OCI-LY3 (cell line): ENCODE data around the gene NSUN3.
A peak's percentile ranks its signal among the peaks of the same experiment; 100 is the strongest.

Source experiments
- H2AFZ ChIP-seq: fragments of 200-600, 300-600 bp; shearing (Covaris generic); 2 replicates; pipeline ENCODE4 v1.6.0; 2014; ENCODE audit warnings: antibody characterized with exemption, low read depth, low read length
- H3K27ac ChIP-seq: fragments of 200-600, 300-600 bp; sonication (generic); 2 replicates; pipeline ENCODE4 v1.5.1; 2014; ENCODE audit warnings: mild to moderate bottlenecking, low read length, moderate library complexity, mixed read lengths
- H3K27me3 ChIP-seq: fragments of 200-600, 300-600 bp; sonication (generic); 2 replicates; pipeline ENCODE4 v1.6.1; 2014; ENCODE audit warnings: low read depth, low read length, mixed read lengths
- H3K36me3 ChIP-seq: fragments of 200-600, 300-600 bp; sonication (generic); replicated peaks from 2 replicates; pipeline ENCODE3; 2014; ENCODE audit warnings: low read depth, low read length, mixed read lengths
- H3K4me1 ChIP-seq: fragments of 300-600, 200-600 bp; sonication (generic); 2 replicates; pipeline ENCODE4 v1.6.1; 2014; ENCODE audit warnings: low read length, mixed read lengths
- H3K4me2 ChIP-seq: fragments of 200-600, 300-600 bp; sonication (generic); 2 replicates; pipeline ENCODE4 v1.6.1; 2014; ENCODE audit warnings: low read length, mixed read lengths
- H3K4me3 ChIP-seq: fragments of 300-600, 200-600 bp; sonication (generic); 2 replicates; pipeline ENCODE4 v1.5.1; 2014; ENCODE audit warnings: antibody characterized with exemption, mild to moderate bottlenecking, low read length, moderate library complexity
- H3K79me2 ChIP-seq: fragments of 300-600, 200-600 bp; shearing (Covaris generic); 2 replicates; pipeline ENCODE4 v1.6.1; 2014; ENCODE audit warnings: mild to moderate bottlenecking, low read length, mixed read lengths
- H3K9ac ChIP-seq: fragments of 300-600, 200-600 bp; shearing (Covaris generic); 2 replicates; pipeline ENCODE4 v1.6.0; 2014; ENCODE audit warnings: mild to moderate bottlenecking, low read length, moderate library complexity
- H3K9me3 ChIP-seq: fragments of 200-600, 300-600 bp; shearing (Covaris generic); 2 replicates; pipeline ENCODE4 v1.6.1; 2014; ENCODE audit warnings: low read length, mixed read lengths; ENCODE audit not compliant: insufficient read depth
- H4K20me1 ChIP-seq: fragments of 200-600, 300-600 bp; sonication (generic); 2 replicates; pipeline ENCODE4 v1.6.1; 2016; ENCODE audit warnings: low read length, mixed read lengths; ENCODE audit not compliant: insufficient read depth
- EZH2phosphoT487 ChIP-seq: fragments of 200-600 bp; shearing (Covaris generic); IDR thresholded peaks from 2 replicates; pipeline ENCODE4 v1.6.1; 2018; ENCODE audit warnings: antibody characterized with exemption, mixed run types, low read depth
- TF ChIP-seq, protein P1 (sequence below): fragments of 200-600, 300-600 bp; sonication (generic); IDR thresholded peaks from 2 replicates; pipeline ENCODE4 v1.5.1; 2014; ENCODE audit warnings: antibody characterized with exemption, low read length, low read depth

NSUN3 gene

DNA sequence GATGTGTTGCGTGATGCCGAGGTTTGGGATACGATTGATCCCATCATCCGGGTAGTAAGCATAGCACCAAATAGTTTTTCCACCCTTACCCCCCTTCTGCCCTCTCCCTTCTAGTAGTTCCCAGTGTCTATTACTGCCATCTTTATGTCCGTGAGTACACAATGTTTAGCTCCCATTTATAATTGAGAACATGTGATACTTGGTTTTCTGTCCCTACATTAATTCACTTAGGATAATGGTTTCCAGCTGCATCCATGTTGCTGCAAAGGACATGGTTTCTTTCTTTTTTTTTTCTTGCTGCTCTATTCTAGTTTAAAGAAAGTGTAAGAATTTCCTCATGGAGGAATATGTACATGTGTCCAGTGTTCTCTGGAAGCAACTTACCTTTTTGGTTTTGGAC, 51.8 kb downstream of the NSUN3 start:
- Histone ChIP-seq H3K4me2 (no peak overlapping the region), H3K4me1 (no peaks in the 10 kb centered on the region), H3K9ac (no peak overlapping the region), H2AFZ (no peak overlapping the region), H4K20me1 (no peaks in the 10 kb centered on the region), H3K4me3 (no peak overlapping the region), H3K27me3 (no peaks in the 10 kb centered on the region), H3K27ac (no peak overlapping the region), H3K36me3 (peaks cover 3% of the 10 kb centered on the region), H3K9me3 (no peaks in the 10 kb centered on the region), H3K79me2 (no peaks in the 10 kb centered on the region)
- TF ChIP-seq, protein P1, sequence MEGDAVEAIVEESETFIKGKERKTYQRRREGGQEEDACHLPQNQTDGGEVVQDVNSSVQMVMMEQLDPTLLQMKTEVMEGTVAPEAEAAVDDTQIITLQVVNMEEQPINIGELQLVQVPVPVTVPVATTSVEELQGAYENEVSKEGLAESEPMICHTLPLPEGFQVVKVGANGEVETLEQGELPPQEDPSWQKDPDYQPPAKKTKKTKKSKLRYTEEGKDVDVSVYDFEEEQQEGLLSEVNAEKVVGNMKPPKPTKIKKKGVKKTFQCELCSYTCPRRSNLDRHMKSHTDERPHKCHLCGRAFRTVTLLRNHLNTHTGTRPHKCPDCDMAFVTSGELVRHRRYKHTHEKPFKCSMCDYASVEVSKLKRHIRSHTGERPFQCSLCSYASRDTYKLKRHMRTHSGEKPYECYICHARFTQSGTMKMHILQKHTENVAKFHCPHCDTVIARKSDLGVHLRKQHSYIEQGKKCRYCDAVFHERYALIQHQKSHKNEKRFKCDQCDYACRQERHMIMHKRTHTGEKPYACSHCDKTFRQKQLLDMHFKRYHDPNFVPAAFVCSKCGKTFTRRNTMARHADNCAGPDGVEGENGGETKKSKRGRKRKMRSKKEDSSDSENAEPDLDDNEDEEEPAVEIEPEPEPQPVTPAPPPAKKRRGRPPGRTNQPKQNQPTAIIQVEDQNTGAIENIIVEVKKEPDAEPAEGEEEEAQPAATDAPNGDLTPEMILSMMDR = no peak
- TF ChIP-seq EZH2phosphoT487 = no peak

- Histone ChIP-seq H4K20me1 (no peaks in the 10 kb centered on the region), H3K27ac (no peak overlapping the region), H3K79me2 (no peaks in the 10 kb centered on the region), H3K9me3 (no peaks in the 10 kb centered on the region), H3K4me1 (no peaks in the 10 kb centered on the region), H3K4me3 (no peak overlapping the region), H3K36me3 (peaks cover 3% of the 10 kb centered on the region), H3K9ac (no peak overlapping the region), H2AFZ (no peak overlapping the region), H3K27me3 (no peaks in the 10 kb centered on the region), H3K4me2 (no peak overlapping the region)
- TF ChIP-seq, protein P1 = peak; percentile 55
- TF ChIP-seq EZH2phosphoT487 = no peak
These were observed 52.6 kb downstream of the NSUN3 start for GRCh38 chr3:94115482-94115881.

DNA sequence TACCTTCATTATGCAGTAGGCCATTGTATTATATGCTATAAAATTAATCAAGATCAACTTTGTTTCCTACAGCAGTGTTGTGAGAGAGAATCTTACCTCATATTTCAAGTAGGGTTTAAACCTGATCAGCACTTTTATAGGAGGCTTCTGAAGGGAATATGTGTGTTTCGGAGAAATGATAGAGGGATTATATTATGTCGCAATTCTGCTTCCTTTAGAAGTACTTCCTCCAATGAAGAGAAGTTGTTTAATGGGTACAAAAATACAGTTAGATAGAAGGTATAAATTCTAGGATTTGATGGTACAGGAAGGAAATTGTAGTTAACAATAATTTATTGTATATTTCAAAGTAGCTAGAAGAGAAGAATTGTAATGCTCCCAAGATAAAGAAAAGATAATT, 54.9 kb downstream of the NSUN3 start:
- TF ChIP-seq, protein P1 = no peak
- no peak for TF ChIP-seq EZH2phosphoT487
- H3K9ac ChIP-seq = no peak overlapping the region
- H3K27me3 ChIP-seq = no peaks in the 10 kb centered on the region
- no peaks in the 10 kb centered on the region for H3K9me3 ChIP-seq
- H3K79me2 ChIP-seq = no peaks in the 10 kb centered on the region
- no peaks in the 10 kb centered on the region for H3K4me1 ChIP-seq
- H3K4me3 ChIP-seq = no peak overlapping the region
- H3K4me2 ChIP-seq = no peak overlapping the region
- H2AFZ ChIP-seq = no peak overlapping the region
- H3K27ac ChIP-seq = no peak overlapping the region
- H3K36me3 ChIP-seq = no peaks in the 10 kb centered on the region
- no peaks in the 10 kb centered on the region for H4K20me1 ChIP-seq

DNA sequence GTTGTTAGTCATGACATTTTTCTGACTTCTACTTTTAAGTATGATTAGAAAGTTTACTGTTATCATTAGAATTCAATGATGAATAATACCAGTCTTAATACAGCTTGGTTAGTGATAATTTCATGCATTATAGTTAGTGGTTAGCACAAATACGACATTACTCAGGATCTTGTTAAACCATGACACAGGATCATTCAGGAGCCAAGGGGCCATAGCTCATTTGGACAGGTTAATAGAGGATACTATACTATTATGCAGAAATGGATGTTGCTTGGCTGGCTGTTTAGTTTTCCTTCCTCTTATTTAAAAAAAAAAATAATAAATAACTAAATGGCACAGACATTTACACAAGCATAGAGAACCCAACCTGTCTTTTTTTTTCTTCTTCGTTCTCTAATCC, 55.5 kb downstream of the NSUN3 start:
- Histone ChIP-seq H3K4me2 (no peak overlapping the region), H3K4me1 (no peaks in the 10 kb centered on the region), H3K9ac (no peak overlapping the region), H3K9me3 (no peaks in the 10 kb centered on the region), H3K27ac (no peak overlapping the region), H3K36me3 (no peaks in the 10 kb centered on the region), H3K4me3 (no peak overlapping the region), H3K27me3 (no peaks in the 10 kb centered on the region), H3K79me2 (no peaks in the 10 kb centered on the region), H4K20me1 (no peaks in the 10 kb centered on the region), H2AFZ (no peak overlapping the region)
- TF ChIP-seq, protein P1 = no peak
